Measurements from ENCODE around the gene PPID. TPM values are rescaled to one million over a fixed set of nuclear protein-coding genes. Genes with fewer than 3 reads are reported as not detected.

Gene PPID
- total and polyA plus RNA-seq, 2 of the 13 experiments (the other 11 are each of a cell fraction or from before 2014, with no cell fraction given): 15.4 to 63.4 TPM

GRCh38 chr4:158722917-158723793 lies at the start of gene PPID (continued):
- peak; percentile 51; the same call in 1 of the 2 replicates for TF ChIP-seq ZFP1 (CRISPR knock-in tag; IDR thresholded peaks at IDR 0.05)
- TF ChIP-seq NR2F6 (IDR thresholded peaks at IDR 0.05): no peak
- TF ChIP-seq NR2F6 (CRISPR knock-in tag; IDR thresholded peaks at IDR 0.05): peak; percentile 50; the same call in 1 of the 2 replicates
- 0 out of 2 replicates have a peak, but pooled peaks have one; percentile 22 for TF ChIP-seq ZNF180 (CRISPR knock-in tag; IDR thresholded peaks at IDR 0.05; ENCODE audit: borderline replicate concordance, low read depth)
- TF ChIP-seq ZZZ3 (CRISPR knock-in tag; IDR thresholded peaks at IDR 0.05; ENCODE audit: borderline replicate concordance): no peak
- peak; percentile 69; the same call in 1 of the 2 replicates for TF ChIP-seq ZNF232 (CRISPR knock-in tag; IDR thresholded peaks at IDR 0.05; ENCODE audit: borderline replicate concordance)
- no peak for TF ChIP-seq HMG20B (CRISPR knock-in tag; conservative IDR thresholded peaks at IDR 0.05)
- peak; percentile 76; the same call in 1 of the 2 replicates for TF ChIP-seq HIVEP1 (CRISPR knock-in tag; IDR thresholded peaks at IDR 0.05)
- peak; percentile 90 for TF ChIP-seq THAP11 (CRISPR knock-in tag; IDR thresholded peaks at IDR 0.05)
- no peak for TF ChIP-seq DZIP1 (CRISPR knock-in tag; IDR thresholded peaks at IDR 0.05)
- peak; percentile 53 for TF ChIP-seq NFYC (CRISPR knock-in tag; IDR thresholded peaks at IDR 0.05)
- TF ChIP-seq ETS1 (CRISPR knock-in tag; IDR thresholded peaks at IDR 0.05): 0 out of 2 replicates have a peak, but pooled peaks have one; percentile 24
- TF ChIP-seq ZBTB25 (CRISPR knock-in tag; IDR thresholded peaks at IDR 0.05): 0 out of 2 replicates have a peak, but pooled peaks have one; percentile 71
- peak; percentile 97 for TF ChIP-seq ZFP82 (CRISPR knock-in tag; IDR thresholded peaks at IDR 0.05; ENCODE audit: borderline replicate concordance)
- TF ChIP-seq E2F1 (CRISPR knock-in tag; IDR thresholded peaks at IDR 0.05): peak; percentile 58; the same call in 1 of the 2 replicates
- TF ChIP-seq CCAR2 (optimal IDR thresholded peaks at IDR 0.05; ENCODE audit: low read depth, low read length): no peak
- TF ChIP-seq HCFC1 (IDR thresholded peaks at IDR 0.05; ENCODE audit: low read depth, low read length): peak; percentile 35; the same call in 1 of the 2 replicates
- TF ChIP-seq ZNF652 (CRISPR knock-in tag; IDR thresholded peaks at IDR 0.05; ENCODE audit: borderline replicate concordance, low read depth): 0 out of 2 replicates have a peak, but pooled peaks have one; percentile 16
- TF ChIP-seq ZNF639 (CRISPR knock-in tag; conservative IDR thresholded peaks at IDR 0.05): no peak; the same call in 1 of the 2 replicates
- TF ChIP-seq PHF21A (CRISPR knock-in tag; IDR thresholded peaks at IDR 0.05): 0 out of 2 replicates have a peak, but pooled peaks have one; percentile 16
- TF ChIP-seq HDAC2 (CRISPR knock-in tag; IDR thresholded peaks at IDR 0.05): peak; percentile 75
- TF ChIP-seq HNRNPL (IDR thresholded peaks at IDR 0.05; ENCODE audit: low read depth, low read length): no peak
- TF ChIP-seq FOXA1 (IDR thresholded peaks at IDR 0.05): no peak
- TF ChIP-seq FOXA1 (CRISPR knock-in tag; IDR thresholded peaks at IDR 0.05): peak; percentile 36; the same call in 1 of the 2 replicates

Measured in HepG2 (cell line).